OCI-M2 (cell line): ENCODE results near the gene PDZD2.
"Not testable (repeated sequence)": the region's sequence is repeated elsewhere in the genome, so short reads cannot be mapped to it uniquely, and the experiment has no call there.

ENCODE experiments used
- DNase-seq: peaks from one replicate; lab custom pipeline; 2025; ENCODE audit not compliant: unreplicated experiment; lab: John Stamatoyannopoulos, UW

The PDZD2 gene

GRCh38 chr5:31638748-31639418 lies at the start of gene PDZD2:
TSS of gene PDZD2 (plus strand) at chr5:31639131.
- peak; percentile 23 for DNase-seq

- DNase-seq, result no peak
These were observed 45.3 kb upstream of the PDZD2 start for GRCh38 chr5:31593665-31594064.

- no peak for DNase-seq
These were observed 42.6 kb upstream of the PDZD2 start for GRCh38 chr5:31596354-31596753.

- no peak for DNase-seq
These were observed 40.0 kb upstream of the PDZD2 start for GRCh38 chr5:31598640-31599611.

- not testable (repeated sequence) for DNase-seq
These were observed 36.6 kb upstream of the PDZD2 start for GRCh38 chr5:31602305-31602704.

GRCh38 chr5:31604240-31604639 lies 34.7 kb upstream of the PDZD2 start:
- no peak for DNase-seq

- no peak for DNase-seq
These were observed 34.3 kb upstream of the PDZD2 start for GRCh38 chr5:31604644-31605043.

DNA sequence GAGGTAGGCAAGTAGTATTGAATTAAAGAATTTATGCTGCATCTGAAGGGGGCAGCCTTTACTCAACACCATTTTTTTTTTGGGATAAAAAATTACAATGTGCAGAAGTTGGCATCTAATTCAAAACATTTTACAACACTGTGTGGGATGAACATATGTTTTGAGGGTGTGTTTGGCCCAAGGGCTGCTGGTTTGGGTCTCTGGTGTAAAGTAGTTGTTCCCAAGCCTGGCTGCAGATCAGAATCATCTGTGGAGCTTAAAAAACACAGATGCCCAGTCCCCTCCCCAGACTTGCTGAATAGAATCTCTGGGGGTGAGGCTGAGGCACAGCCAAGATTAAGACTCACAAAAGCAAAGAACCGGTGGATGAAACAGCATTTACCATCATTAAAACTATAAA lies 33.0 kb upstream of the PDZD2 start:
- DNase-seq, result no peak

DNA sequence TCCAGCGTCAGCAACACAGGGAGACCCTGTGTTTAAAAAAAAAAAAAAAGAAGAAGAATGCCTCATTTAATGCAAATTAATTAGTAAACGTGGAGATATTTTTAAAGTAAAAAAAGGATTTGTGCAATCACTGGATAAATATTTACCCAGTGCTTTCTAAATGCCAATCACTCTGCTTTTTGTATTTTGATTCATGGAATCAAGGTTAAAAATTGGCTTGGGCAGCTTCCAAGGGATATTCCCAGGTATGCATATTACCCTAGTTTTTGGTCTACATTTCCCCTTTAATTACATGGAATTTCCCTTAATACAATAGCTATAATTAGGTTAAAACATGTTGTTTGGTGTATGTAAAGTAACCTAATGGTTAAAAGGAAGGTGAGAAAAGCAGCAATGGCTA lies 31.4 kb upstream of the PDZD2 start:
- DNase-seq, result no peak

DNA sequence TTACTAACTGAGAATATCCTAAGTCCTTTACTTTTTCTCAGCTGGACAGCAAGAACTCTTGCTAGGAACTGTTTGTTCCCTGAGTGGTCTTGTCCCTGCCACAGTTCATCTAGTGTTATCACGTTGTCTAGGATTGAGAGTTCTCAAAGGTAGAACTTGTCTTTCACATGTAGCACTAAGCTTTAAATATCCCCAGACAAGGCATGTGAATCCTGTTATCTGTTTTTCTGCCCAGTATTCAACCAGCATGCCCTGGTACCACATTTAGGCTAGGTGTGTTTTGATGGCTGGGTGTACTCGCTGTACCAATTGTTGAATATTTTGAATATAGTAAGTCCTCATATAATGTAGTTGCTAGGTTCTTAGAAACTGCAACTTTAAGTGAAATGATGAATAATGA lies 27.9 kb upstream of the PDZD2 start:
- no peak for DNase-seq

GRCh38 chr5:31613651-31614050 lies 25.3 kb upstream of the PDZD2 start:
- no peak for DNase-seq

GRCh38 chr5:31614151-31615020 lies 24.5 kb upstream of the PDZD2 start:
- DNase-seq, result no peak

- DNase-seq, result no peak
These were observed 21.1 kb upstream of the PDZD2 start for GRCh38 chr5:31617867-31618266.

- no peak for DNase-seq
These were observed 18.9 kb upstream of the PDZD2 start for GRCh38 chr5:31620026-31620425.

DNA sequence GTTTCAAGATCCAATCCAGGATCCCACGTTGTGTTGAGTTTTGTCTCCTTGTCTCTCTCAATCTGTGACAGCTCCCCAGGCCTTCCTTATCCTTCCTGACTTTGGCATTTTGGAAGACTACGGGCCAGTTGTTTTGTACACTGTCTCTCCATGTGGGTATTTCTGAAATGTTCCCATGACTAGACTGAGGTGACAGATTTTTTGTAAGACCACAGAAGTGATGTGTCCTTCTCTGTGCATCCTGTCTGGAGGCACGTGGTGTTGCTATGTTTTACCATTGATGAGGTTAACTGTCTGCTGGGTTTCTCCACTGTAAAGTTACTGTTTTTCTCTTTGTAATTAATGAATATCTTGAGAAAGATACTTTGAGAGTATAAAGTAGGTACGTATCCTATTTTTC lies 15.7 kb upstream of the PDZD2 start:
- no peak for DNase-seq

GRCh38 chr5:31625394-31625793 lies 13.5 kb upstream of the PDZD2 start:
- DNase-seq, result no peak

GRCh38 chr5:31626156-31626555 lies 12.8 kb upstream of the PDZD2 start:
- no peak for DNase-seq

- no peak for DNase-seq
These were observed 12.2 kb upstream of the PDZD2 start for GRCh38 chr5:31626604-31627234.

GRCh38 chr5:31630931-31631330 lies 8.0 kb upstream of the PDZD2 start:
- no peak for DNase-seq

GRCh38 chr5:31632460-31632859 lies 6.5 kb upstream of the PDZD2 start:
- DNase-seq, result no peak

GRCh38 chr5:31635446-31635845 lies 3.5 kb upstream of the PDZD2 start:
- no peak for DNase-seq
